NK-92 (cell line): ENCODE measurements around the gene CATSPER4.
"Not testable (repeated sequence)": the region's sequence is repeated elsewhere in the genome, so short reads cannot be mapped to it uniquely, and the experiment has no call there.

ENCODE experiments used
- DNase-seq: peaks from one replicate; lab custom pipeline; 2025; ENCODE audit not compliant: unreplicated experiment; lab: John Stamatoyannopoulos, UW

CATSPER4 gene

DNA sequence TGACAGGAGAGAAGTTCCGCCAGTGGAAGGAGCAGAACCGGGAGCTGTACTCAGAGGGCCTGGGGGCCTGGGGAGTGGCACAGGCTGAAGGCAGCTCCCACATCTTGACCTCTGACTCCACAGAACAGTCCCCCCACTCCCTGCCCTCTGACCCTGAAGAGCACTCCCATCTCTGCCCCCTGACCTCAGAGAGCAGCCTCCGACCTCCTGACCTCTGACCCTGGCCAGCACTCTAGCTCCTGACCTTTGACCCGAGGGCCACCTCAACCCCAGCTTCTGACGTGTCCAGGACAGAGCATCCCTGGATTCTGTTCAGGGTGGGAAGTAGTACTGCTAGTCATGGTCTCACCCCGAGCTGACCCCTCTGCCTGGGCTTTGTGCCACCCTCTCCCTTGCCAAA, 1.1 kb upstream of the CATSPER4 start:
- DNase-seq: no peak

DNA sequence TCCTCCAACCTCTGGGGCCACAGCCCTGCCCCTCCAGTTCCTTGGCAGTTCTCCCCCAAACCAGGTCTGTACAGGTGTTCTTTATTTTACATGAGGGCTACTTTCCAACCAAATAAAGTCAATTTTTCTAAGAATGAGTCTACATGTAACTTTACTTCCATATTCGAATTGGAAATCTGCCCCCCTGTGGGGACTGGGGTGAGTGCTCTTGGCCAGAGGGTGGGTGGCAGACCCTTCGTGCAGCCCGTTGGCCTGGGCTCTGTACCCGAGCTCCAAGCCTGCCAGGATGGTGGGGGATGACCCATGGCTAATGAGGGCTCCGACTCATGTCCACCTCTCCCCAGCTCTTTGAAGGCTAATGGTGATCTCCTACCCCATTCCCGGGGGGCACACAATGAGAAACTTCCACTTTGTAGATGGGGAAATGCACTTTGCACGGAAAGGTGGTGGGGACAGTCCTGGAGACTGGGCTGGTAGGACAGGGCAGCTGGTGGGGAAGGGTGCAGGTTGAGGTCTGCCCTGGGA, 589 bp upstream of the CATSPER4 start:
- no peak for DNase-seq

DNA sequence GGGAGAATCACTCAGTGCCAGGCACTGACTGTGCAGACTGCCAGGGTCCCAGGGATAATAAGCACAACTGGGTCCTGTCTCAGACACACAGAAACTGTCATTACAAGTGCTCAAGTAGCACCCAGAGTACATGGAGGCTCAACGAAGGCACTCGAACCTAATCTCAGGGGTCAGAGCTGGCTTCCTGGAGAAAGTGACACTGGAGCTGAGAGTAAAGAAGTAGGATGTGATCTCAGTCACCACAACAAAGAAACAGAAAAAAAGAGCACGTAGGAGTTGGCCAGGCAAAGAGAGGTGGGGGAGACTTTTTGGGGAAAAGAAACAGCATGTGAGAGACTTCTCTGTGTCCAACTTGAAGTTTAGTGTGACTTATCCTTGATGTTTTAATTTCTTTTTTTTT, 1.3 kb downstream of the CATSPER4 start:
- DNase-seq: no peak

DNA sequence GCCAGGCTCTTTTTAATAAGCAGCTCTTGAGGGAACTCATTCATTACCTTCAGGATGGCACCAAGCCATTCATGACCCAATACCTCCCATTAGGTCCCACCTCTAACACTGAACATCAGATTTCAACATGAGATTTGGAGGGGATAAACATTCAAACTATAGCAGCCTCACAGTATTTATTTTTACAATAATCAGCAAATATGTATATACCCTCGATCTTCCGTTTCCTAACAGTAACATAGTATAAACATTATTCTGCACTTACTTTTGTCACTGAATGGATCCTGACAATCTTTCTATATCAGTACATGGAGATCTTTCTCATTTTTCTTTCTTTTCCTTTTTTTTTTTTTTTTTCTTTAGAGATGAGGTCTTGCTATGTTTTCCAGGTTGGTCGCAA, 5.4 kb downstream of the CATSPER4 start:
- DNase-seq: no peak

DNA sequence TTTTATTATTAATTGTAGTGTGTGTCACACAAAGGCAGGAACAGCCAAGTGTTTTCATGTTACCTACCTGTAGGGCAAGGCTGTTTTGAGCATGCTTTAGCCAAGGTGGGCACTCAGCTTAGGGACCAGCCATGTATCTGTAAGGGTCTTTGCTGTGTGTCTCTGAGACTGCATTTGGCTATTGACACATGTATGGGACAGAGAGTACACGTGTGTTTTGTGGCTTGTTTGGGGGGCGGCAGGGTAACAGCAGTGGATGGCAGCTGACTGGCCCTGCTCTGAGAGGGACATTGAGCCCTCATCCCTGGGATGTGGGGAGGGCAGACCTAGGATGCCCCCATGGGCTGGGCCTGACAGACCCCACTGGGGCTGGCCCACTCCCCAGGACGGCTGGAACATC, 6.9 kb downstream of the CATSPER4 start:
- DNase-seq: no peak

DNA sequence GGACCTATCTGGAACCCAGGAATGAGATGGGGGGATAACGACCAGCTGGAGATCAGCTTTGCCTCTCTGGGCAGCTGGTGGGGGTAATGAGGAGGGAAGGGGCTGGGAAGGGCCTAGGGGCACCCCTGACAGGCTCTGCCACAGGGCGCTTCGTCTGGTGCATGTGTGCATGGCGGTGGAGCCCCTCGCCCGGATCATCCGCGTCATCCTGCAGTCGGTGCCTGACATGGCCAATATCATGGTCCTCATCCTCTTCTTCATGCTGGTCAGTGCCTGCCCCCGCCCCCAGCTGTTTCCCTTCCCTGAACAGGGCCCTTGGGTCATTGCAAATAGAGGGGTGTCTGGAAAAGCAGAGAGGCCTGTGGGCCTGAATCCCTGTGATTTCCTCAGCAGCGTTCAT, 7.4 kb downstream of the CATSPER4 start:
- no peak for DNase-seq

DNA sequence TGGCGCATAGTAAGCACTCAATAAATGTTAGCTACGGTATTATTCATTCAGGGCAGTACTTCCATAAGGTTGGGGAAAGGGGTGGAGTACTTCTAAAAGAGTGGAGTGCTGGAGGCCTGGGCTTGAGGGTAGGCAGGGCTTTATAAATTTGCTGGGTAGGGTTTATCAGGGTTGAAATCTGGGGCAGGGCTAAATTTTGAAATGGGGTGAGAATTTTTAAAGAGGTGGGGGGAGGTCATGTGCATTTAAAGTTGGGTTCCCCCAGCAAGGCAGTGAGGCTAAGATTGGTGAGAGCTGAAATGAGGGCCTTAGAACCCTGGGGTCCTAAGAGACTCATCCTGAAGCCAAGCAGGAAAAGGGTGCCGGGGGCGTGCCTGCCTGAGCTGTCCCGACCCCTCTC, 10.0 kb downstream of the CATSPER4 start:
- DNase-seq: no peak

DNA sequence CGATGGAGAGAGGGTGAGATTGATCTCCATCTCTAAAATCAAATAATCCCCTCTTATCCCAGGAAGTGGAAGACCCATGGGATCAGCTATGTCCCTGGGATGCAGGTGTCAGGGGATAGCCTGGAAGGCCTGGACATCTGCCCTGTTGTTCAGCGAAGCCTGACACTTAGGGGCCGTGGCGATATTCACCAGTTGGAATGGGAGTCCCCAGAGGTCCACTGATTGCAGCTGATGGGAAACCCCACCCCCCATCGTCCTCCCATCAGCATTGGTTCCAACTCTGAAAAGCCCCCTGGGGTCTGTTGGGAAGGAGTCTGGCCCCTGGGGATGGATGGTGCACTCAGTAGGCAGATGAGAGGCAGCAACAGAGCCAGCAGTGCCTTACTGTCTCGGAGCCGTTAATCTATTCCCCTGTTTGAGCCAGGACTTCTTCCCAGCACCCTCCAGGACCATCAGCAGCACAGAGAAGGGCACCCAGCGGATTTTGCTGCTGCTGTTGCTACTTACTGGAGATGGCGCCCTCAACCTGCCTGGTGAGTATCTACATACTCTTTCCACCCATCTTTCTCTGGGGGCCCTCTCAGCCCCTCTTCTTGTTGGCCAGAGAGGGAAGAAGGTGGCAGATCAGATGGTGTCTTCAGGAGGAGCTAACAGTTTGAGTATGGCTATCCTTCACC, 13.4 kb downstream of the CATSPER4 start:
- DNase-seq: no peak

DNA sequence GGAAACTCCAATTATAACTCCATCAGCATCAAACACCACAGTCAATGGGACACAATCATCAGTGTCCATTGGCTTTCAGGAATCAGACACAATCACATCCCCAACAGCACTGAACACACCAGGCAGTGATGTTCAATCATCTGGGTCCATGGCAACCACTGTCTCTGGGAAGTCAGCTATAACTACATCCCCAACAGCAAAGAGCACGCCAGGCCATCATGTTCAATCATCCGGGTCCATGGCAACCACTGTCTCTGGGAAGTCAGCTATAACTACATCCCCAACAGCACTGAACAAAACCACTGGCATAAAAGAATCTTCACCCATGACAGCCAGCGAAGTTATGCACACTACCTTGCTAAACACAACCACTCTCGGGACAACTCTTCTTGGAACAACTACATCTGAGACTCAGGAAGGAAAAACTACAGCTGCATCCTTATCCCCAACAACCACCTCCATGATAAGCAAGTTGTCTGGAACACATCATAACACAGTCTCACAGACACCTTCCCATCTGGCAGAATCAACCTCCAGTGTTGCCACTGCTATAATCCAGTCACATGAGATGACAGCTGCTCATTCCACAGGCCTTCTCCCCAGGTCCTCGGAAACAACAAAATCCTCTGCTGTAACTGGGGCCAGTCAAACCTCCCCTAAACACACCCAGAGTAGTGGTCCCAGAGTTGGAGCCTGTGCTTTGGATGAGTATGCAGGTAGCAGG, 19.9 kb downstream of the CATSPER4 start:
- DNase-seq: no peak

DNA sequence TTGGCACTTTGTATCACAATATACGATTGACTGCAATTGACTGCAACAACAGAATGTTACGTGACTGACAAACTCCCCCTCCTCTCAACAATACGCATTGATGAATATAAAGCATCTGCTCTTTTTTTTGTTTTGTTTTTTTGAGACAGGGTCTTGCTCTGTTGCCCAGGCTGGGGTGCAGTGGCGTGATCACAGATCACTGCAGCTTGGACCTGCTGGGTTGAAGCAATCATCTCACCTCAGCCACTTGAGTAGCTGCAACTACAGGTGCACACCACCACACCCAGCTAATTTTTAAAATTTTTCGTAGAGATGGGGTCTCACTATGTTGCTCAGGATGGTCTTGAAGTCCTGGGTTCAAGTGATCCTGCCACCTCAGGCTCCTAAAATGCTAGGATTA, 22.3 kb downstream of the CATSPER4 start:
- no peak for DNase-seq

DNA sequence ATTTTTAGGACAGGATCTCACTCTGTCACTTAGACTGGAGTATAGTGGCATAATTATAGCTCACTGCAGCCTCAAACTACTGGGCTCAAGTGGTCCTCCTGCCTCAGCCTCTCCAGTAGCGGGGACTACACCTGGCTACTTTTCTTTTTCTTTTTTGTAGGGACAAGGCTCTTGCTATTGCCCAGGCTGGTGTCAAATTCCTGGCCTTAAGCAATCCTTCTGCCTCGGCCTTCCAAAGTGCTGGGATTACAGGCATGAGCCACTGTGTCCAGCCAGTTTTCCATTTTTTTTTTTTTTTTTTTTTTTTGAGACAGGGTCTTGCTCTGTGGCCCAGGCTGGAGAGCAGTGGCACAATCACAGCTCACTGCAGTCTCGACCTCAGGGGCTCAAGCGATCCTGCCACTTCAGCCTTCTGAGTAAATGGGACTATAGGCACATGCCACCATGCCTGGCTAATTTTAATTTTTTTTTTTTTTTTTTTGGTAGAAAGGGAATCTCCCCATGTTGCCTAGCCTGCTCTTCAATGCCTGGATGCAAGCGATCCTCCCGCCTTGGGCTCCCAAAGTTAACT, 23.0 kb downstream of the CATSPER4 start:
- DNase-seq: no peak

DNA sequence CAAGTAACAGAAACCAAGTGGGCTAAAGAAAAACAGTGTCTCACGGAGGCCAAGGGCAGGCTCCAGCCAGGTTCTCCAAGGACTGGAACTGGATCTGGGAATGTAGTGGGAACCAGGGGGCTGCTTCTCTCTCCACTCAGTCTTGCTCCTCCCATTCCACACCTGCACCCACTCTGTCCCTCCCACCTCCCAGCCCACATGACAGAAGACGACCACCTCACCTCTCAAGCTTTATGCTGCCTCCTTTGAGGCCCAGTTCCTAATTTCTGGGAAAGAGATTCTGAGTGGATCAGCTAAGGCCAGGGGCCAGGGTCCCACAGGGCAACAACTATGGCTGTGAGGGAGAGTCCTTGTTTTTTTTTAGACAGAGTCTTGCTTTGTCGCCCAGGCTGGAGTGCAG, 24.8 kb downstream of the CATSPER4 start:
- DNase-seq: no peak

DNA sequence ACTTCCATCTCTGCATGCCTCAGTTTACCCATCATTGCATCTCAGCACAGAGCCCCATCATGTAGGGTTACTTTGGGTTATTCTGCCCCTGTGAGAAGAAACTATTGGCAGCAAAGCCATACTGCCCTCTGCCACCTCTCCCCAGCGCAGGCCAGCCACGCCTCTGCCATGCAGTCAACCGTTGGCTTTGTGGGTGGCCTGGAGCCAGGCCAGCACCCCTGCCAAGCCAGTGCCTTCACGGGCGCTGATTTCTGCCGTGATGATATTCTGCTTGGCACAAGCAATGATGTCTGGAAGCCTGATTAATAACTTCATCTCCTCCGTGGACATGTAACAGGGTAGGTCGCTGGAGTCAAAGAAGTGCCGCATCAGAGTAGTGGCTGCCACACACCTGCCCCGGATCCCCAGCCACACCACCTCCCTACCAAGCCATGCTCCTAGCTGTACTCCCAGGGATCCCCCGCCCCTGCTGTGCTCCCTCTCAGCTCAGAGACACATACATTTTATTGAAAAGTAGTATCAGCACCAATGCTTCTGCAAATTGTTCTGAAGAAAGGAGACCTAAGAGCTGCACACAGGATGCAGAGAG, 28.6 kb downstream of the CATSPER4 start:
- no peak for DNase-seq

DNA sequence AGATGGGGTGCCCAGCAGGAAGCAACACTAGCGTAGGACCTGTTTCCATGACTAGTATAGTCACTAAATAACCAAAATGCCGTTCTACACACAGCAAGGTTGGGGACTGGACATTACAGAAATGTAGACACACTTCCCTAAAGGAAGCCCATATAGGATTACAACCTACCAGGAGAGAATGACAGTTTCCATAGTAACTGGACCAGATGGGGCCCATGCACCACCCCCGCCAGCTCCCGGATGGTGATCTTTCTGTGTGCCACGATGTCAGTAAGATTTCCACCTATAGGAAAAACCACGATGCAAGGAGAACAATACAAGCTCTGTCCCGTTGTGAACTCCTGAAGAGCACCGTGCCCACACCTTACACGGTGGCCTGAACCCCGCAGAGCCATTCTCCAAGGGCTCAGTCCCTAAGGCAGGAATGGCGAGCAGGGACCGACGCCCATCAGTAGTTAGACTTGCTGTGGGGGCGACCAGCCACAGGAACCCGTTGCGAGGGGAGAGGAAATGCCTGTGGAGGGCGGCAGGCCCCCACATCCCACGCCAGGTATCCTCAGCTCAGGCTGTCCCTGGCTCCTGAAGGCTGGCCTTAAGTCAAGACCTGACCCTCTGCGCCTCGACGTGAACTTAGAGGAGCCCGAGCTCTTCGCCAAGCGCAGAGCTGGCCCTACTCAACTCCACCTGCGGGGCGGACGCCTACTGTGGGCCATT, 30.0 kb downstream of the CATSPER4 start:
- no peak for DNase-seq

DNA sequence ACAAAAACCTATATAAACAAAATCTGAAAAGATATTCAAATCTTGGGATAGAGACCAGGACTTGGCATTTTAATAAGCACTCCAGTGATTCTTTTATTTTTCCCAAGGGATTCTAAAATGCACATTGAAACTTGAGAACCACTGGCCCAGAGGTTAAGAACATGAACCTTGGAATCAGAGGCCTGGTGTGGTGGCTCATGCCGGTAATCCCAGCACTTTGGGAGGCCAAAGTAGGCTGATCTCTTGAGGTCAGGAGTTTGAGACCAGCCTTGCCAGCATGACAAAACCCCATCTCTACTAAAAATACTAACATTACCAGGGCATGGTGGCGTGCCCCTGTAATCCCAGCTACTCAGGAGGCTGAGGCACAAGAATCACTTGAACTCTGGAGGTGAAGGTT, 30.7 kb downstream of the CATSPER4 start:
- no peak for DNase-seq

DNA sequence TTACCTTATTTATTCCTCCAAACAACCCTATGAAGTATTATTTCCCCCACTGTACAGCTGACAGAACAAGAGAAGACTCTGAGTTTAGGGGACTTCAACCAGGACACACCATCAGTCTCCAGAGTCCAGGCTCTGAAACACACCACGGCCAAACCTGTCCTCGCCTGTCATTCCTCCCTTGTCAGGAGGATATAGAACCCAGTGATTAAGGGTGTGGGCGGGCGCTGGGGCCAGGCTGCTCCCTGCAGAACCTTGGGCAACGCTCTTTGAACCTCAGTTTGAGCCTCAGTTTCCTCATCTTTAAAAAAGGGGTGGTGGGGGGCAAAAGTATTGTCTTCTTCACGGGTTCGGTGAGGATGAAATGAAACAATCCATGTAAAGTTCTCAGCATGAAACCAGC, 34.2 kb downstream of the CATSPER4 start:
- no peak for DNase-seq

DNA sequence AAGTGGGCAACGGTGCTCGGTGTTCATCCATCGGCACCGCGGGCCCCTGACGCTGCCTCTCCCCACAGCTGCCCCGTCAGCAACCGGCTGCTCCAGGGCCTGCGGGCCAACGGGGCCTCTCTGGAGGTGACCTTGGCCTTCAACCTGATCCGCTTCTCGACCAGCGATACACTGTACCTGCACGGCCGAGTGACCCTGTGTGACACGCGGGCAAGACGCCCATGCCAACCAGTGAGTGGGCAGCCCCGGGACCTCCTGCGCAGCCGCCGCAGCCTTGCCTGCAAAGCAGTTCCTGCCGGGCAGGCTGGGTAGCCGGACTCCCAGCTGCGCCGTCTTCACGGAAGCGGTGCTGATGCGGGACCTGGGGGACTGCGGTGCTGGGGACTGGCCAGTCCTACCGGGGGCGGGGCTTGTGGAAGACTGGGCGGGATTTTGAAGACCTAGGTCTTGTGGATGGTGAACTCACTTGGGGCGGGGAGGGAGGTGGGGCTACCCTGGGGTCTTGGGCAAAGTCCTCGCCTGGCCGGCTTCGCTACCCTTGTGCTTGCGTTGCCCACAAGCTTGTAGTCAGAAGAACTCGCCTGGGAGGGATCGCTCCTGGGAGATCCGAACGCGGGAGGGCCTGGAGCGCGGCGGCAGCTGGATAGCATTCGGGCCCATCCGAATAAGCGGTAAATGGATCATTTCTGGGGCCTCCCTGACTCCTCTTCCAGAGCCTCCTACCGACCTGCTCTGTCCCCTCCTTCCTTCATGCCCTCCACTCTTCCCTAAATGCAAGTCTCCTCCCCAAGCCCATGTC, 34.8 kb downstream of the CATSPER4 start:
- DNase-seq: no peak

DNA sequence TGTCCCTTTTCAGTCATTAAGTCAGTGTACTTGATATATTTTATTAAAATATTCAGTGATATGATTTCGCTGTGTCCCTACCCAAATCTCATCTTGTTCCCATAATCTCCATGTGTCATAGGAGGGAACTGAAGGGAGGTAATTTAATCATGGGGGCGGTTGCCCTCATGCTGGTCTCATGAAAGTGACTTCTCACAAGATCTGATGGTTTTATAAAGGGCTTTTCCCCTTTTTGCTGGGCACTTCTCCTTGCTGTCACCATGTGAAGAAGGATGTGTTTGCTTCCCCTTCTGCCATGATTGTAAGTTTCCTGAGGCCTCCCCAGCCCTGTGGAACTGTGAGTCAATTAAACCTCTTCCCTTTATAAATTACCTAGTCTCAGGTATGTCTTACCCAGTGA, 40.3 kb downstream of the CATSPER4 start:
- not testable (repeated sequence) for DNase-seq

DNA sequence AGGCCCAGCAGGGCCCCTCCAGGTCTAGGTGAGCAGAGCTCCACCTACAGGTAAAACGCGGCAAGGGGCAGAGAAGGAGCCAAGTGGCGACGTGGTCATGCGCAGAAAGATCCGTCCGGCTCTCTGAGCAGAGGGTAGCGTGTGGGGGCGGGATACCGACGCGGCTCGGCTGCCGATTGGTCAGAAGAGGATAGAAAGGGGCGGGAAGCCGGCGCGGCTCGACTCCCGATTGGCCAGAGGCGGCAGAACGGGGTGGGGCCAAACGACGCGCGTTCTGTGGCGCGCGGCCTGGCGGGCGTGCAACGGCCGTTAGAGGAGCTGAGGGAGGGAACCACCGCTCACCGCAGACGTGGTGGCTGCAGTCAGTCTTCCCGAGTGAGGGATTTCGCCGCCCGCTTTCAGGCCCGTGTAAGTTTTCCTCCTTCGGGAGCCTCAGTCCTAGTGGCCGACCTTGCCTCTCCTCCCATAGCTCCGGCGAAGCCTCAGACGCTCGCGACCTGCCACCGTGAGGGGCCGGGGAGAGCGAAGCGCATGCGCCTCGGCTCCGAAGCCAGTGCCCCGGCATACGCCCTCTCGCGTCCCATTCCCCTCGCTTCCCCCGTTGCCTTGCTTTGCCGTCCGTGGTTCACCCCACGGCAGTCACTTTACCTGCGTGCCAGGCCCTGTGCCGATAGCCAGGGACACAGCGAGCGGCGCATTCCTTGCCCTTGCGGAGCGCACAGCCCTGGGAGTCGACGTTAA, 43.7 kb downstream of the CATSPER4 start, which contains the start of gene CEP85:
Gene CEP85 (plus strand): TSS at position 298 of the 741 bp plus-strand sequence. CDS start 5,584 bp downstream, outside the sequence.
- DNase-seq: peak; percentile 86
